Panc1 (cell line): Measurements from ENCODE around the gene CIB2.

Experiments
- CTCF ChIP-seq: fragments of 450-650 bp; IDR thresholded peaks from 2 replicates; pipeline ENCODE4 v1.5.1; 2017; ENCODE audit warnings: mild to moderate bottlenecking
- POLR2AphosphoS5 ChIP-seq: IDR thresholded peaks from 2 replicates; pipeline ENCODE4 v1.6.1; 2012; ENCODE audit warnings: mild to moderate bottlenecking, low read depth, low read length, moderate library complexity
- SIN3A ChIP-seq: IDR thresholded peaks from 2 replicates; pipeline ENCODE4 v1.6.1; 2012; ENCODE audit warnings: low read depth, mild to moderate bottlenecking, low read length, moderate library complexity, borderline replicate concordance; ENCODE audit not compliant: insufficient read depth

- TF ChIP-seq CTCF (no peak), POLR2AphosphoS5 (no peak), SIN3A (no peak; the same call in 1 of the 2 replicates)
These were observed 18.8 kb upstream of the CIB2 start for GRCh38 chr15:78149805-78150751.
